KMS-11 (cell line): ENCODE results near the gene CC2D2A.

Experiments
- H2AFZ ChIP-seq: fragments of 200-600 bp; sonication (generic); 2 replicates; pipeline ENCODE4 v1.6.1; 2016; ENCODE audit warnings: antibody characterized with exemption, mixed run types, low read depth
- H3K27ac ChIP-seq: fragments of 200-600 bp; sonication (generic); 2 replicates; pipeline ENCODE4 v1.6.1; 2016; ENCODE audit warnings: mild to moderate bottlenecking, mixed run types
- H3K27me3 ChIP-seq: fragments of 200-600 bp; sonication (generic); 2 replicates; pipeline ENCODE4 v1.6.1; 2017; ENCODE audit warnings: mild to moderate bottlenecking, low read depth, mixed run types, moderate library complexity; ENCODE audit not compliant: insufficient read depth
- H3K36me3 ChIP-seq: fragments of 200-600 bp; sonication (generic); 2 replicates; pipeline ENCODE4 v1.6.1; 2017; ENCODE audit warnings: mild to moderate bottlenecking, mixed run types; ENCODE audit not compliant: insufficient read depth
- H3K4me1 ChIP-seq: fragments of 200-600 bp; sonication (generic); 2 replicates; pipeline ENCODE4 v1.6.1; 2016; ENCODE audit warnings: mild to moderate bottlenecking, low read depth, mixed run types; ENCODE audit not compliant: poor library complexity, severe bottlenecking
- H3K4me2 ChIP-seq: fragments of 200-600 bp; sonication (generic); 2 replicates; pipeline ENCODE4 v1.7.0; 2016; ENCODE audit warnings: mild to moderate bottlenecking, mixed run types
- H3K4me3 ChIP-seq: fragments of 200-600 bp; sonication (generic); IDR thresholded peaks from 2 replicates; pipeline ENCODE4 v1.6.1; 2017; ENCODE audit warnings: low read depth, low read length, mixed read lengths; ENCODE audit not compliant: insufficient read depth
- H3K79me2 ChIP-seq: fragments of 200-600 bp; sonication (generic); 2 replicates; pipeline ENCODE4 v1.6.1; 2016; ENCODE audit warnings: low read depth, mixed run types; ENCODE audit not compliant: insufficient read depth
- H3K9ac ChIP-seq: fragments of 200-600 bp; sonication (generic); 2 replicates; pipeline ENCODE4 v1.6.1; 2016; ENCODE audit warnings: mild to moderate bottlenecking, mixed run types
- H4K20me1 ChIP-seq: fragments of 200-600 bp; sonication (generic); 2 replicates; pipeline ENCODE4 v1.6.1; 2016; ENCODE audit warnings: mild to moderate bottlenecking, mixed run types; ENCODE audit not compliant: insufficient read depth
- CTCF ChIP-seq: fragments of 200-600 bp; sonication (generic); conservative IDR thresholded peaks from 2 replicates; pipeline ENCODE4 v1.6.1; 2017; ENCODE audit warnings: low read depth, mild to moderate bottlenecking, antibody characterized with exemption, low read length, moderate library complexity, mixed read lengths

Gene CC2D2A

DNA sequence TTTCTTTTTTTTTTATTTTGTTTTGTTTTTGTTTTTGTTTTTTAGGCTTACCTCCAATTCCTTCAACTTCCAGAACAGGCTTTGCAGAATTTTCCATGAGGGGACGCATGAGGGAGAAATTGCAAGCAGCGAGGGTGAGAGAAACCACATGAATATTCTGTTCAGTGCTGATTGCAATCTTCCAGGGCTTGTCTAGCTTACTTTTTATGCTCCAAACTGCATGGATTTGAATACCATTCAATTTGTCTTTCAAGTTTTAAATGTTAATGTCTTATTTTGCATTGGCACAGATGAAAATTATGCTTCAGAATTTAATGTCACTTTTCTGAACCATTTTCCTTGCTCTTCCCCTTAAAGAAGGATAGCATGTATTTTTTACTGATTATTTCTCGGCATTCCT lies 32.7 kb downstream of the CC2D2A start:
- H3K4me2 ChIP-seq: no peak overlapping the region
- no peaks in the 10 kb centered on the region for H3K36me3 ChIP-seq
- no peak overlapping the region for H2AFZ ChIP-seq
- H3K79me2 ChIP-seq: no peaks in the 10 kb centered on the region
- H3K27ac ChIP-seq: no peak overlapping the region
- no peaks in the 10 kb centered on the region for H3K4me1 ChIP-seq
- H3K9ac ChIP-seq: no peak overlapping the region
- no peak for TF ChIP-seq CTCF
- H3K27me3 ChIP-seq: no peaks in the 10 kb centered on the region
- no peak overlapping the region for H3K4me3 ChIP-seq
- no peaks in the 10 kb centered on the region for H4K20me1 ChIP-seq

DNA sequence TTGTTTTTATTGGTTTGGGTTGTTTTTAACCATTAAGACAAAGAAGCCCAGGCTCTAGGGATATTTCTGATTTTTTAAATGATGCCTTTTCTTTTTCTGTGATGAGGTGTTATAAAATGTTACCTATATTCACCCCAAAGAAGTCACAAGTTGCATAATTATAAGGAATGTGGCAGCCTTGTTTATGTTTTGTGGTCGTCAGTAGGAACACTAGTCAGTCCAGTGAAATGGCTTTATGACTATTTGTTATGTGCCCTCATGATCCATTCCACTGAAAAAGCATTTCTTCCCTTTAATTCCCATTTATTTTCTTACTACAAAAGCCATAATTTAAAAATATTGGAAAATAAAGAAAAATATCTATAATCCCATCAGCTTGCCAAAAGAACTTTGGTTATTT lies 34.4 kb downstream of the CC2D2A start:
- no peaks in the 10 kb centered on the region for H3K36me3 ChIP-seq
- H3K4me1 ChIP-seq: no peaks in the 10 kb centered on the region
- H3K9ac ChIP-seq: no peak overlapping the region
- H3K4me3 ChIP-seq: no peak overlapping the region
- no peaks in the 10 kb centered on the region for H3K79me2 ChIP-seq
- no peaks in the 10 kb centered on the region for H4K20me1 ChIP-seq
- H3K4me2 ChIP-seq: no peak overlapping the region
- TF ChIP-seq CTCF: no peak
- no peak overlapping the region for H3K27ac ChIP-seq
- no peaks in the 10 kb centered on the region for H3K27me3 ChIP-seq
- no peak overlapping the region for H2AFZ ChIP-seq

- TF ChIP-seq CTCF: no peak
- no peak overlapping the region for H3K4me2 ChIP-seq
- no peaks in the 10 kb centered on the region for H4K20me1 ChIP-seq
- no peak overlapping the region for H2AFZ ChIP-seq
- no peaks in the 10 kb centered on the region for H3K27me3 ChIP-seq
- no peaks in the 10 kb centered on the region for H3K79me2 ChIP-seq
- H3K9ac ChIP-seq: no peak overlapping the region
- no peaks in the 10 kb centered on the region for H3K36me3 ChIP-seq
- H3K4me1 ChIP-seq: no peaks in the 10 kb centered on the region
- no peak overlapping the region for H3K4me3 ChIP-seq
- H3K27ac ChIP-seq: no peak overlapping the region
Measured at GRCh38 chr4:15506464-15506863, 36.8 kb downstream of the CC2D2A start.

GRCh38 chr4:15507679-15508078 lies 38.0 kb downstream of the CC2D2A start:
- Histone ChIP-seq H3K79me2 (no peaks in the 10 kb centered on the region), H4K20me1 (no peaks in the 10 kb centered on the region), H3K36me3 (no peaks in the 10 kb centered on the region), H3K4me3 (no peak overlapping the region), H3K4me2 (no peak overlapping the region), H2AFZ (no peak overlapping the region), H3K27me3 (no peaks in the 10 kb centered on the region), H3K4me1 (no peaks in the 10 kb centered on the region), H3K27ac (no peak overlapping the region), H3K9ac (no peak overlapping the region)
- TF ChIP-seq CTCF: no peak

- Histone ChIP-seq H4K20me1 (no peaks in the 10 kb centered on the region), H3K9ac (no peak overlapping the region), H3K27me3 (no peaks in the 10 kb centered on the region), H3K36me3 (no peaks in the 10 kb centered on the region), H3K4me1 (no peaks in the 10 kb centered on the region), H3K79me2 (no peaks in the 10 kb centered on the region), H3K27ac (no peak overlapping the region), H3K4me3 (no peak overlapping the region), H2AFZ (no peak overlapping the region), H3K4me2 (no peak overlapping the region)
- no peak for TF ChIP-seq CTCF
Measured at GRCh38 chr4:15510961-15511360, 41.3 kb downstream of the CC2D2A start.
